Endometrial microvascular endothelial cells (primary cell): ENCODE results near the gene CTLA4. TPM values are rescaled to one million over a fixed set of nuclear protein-coding genes. Genes with fewer than 3 reads are reported as not detected.
"Not testable (repeated sequence)": the region's sequence is repeated elsewhere in the genome, so short reads cannot be mapped to it uniquely, and the experiment has no call there.

Experiments
- in situ Hi-C: cut with HindIII; loops from 2 replicates; pipeline ENCODE4 v1.10.0; 2017; ENCODE audit warnings: low sequenced_read_pairs, low pct_unique_long_range_greater_than_20kb; ENCODE audit errors: inconsistent ontology term
- total RNA-seq: library from RNA; depleted of rRNA; stranded (reverse); fragments of >200 nt; gene quantifications from one replicate; pipeline ENCODE4 v1.2.3, GENCODE V29; 2015; ENCODE audit errors: inconsistent ontology term

Gene CTLA4
- total RNA-seq, 1 donor from 2014 or later, result not detected

GRCh38 chr2:203853271-203853670, 14.3 kb upstream of the CTLA4 start:
- in situ Hi-C loops, result no loop called here

DNA sequence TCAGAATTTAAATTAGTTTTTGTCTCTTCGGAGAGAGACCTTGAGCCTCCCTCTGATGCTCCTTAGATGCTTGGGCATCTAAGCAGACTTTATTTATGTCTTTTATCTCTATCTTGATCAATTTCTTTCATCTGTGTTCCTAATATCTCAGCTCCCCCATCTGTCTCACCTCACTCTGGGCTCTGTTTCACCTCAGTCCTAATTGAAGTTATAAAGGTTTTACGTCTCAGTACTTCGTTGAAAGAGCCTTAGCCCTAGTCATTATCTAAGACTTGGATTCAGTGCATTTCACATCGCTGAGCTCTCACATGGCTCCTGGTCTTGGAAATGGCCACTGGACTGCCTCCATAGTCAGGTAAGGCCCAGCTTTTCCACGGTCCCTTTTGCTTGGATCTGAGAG, 13.8 kb upstream of the CTLA4 start:
- in situ Hi-C loops, result no loop called here

- in situ Hi-C loops, result no loop called here
Observed at GRCh38 chr2:203855274-203855673, 12.3 kb upstream of the CTLA4 start.

DNA sequence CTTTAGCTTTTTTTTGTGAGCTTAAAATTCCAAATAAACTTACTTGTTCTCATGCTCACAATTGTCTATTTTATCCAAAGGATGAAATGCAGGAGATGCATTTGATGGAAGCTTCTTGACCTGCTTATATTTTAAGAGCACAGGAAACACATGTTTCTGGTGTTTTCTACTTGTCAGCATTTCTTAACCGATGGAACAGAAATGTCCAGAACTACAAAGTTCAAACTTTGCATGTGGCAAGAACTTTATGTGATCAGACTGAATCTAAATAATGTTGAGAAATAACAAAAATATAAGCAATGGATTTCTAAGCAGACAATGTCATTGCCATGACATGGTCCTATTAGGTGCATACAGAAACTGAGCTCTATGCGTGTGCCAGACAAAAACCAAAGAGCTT, 9.9 kb upstream of the CTLA4 start:
- in situ Hi-C loops, result no loop called here

- in situ Hi-C loops, result no loop called here
Observed at GRCh38 chr2:203858176-203858575, 9.4 kb upstream of the CTLA4 start.

DNA sequence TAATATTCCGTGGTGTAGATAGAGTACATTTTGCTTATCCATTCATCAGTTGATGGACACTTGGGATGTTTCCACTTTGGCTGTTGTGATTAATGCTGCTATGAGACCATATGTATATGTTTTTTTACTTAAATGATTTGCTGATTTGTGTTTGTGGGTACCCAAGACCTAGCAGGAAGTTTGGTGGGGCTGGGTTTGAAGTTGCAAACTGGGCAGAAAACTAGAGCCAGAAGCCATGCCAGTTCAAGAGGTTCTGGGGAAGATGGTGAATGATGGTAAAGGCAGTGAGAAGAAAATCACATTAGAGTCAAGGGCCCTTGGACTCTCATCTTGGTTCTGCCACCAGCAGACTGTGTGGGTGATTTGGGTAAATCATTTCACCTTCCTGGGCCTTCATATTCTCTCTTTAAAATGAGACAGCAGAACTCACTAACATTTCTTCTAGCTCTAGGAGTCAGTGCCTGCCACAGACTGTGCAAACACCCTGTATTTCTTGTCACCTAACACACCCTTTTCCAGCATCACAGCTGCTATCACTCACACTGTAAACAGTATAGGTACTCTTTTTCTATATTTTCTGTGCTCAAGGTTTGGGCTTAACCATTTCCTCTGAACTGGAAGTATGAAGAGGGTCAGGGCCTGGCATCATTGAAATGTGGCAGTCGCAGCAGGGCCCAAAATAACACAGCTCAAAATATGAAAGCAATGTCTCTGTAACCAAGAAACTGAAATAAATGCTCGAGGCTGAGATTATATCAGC, 8.4 kb upstream of the CTLA4 start:
- in situ Hi-C loops, result no loop called here

GRCh38 chr2:203861197-203861596, 6.4 kb upstream of the CTLA4 start:
- in situ Hi-C loops, result no loop called here

- in situ Hi-C loops, result no loop called here
Observed at GRCh38 chr2:203861607-203862006, 6.0 kb upstream of the CTLA4 start.

DNA sequence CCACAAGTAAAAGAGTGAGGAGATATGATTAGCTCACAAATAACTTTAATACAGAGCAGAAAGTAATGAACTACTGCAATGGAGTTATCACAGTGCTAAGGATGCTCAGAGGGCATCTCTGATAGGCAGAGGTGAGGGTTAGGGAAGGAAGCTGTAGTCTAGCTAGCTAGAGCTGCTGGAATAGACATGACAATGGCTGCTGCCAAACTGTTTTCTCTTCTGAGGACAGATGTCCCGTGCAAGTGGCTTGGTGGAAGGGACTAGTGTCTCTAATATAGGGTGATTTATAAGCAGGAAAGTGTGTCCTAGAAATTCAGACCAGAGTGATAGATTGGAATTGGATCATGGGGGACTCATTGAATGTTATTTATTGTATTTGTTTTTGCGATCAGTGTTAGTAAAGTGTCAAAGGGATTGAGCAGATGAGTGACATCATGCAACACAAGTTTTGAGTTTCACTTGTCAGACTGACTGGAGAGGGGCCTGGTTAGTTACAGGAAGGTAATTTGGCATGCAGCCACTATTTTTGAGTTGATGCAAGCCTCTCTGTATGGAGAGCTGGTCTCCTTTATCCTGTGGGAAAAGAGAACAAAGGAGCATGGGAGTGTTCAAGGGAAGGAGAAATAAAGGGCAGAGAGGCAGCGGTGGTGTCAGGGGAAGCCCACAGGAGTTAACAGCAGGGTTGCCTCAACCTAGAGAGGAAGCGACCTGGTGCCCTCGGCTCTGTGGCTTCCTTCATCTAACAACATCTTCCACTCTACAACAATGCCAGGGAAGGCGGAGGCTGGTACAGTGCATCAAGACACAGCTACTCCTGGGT, 1.9 kb downstream of the CTLA4 start:
- in situ Hi-C loops, result no loop called here

DNA sequence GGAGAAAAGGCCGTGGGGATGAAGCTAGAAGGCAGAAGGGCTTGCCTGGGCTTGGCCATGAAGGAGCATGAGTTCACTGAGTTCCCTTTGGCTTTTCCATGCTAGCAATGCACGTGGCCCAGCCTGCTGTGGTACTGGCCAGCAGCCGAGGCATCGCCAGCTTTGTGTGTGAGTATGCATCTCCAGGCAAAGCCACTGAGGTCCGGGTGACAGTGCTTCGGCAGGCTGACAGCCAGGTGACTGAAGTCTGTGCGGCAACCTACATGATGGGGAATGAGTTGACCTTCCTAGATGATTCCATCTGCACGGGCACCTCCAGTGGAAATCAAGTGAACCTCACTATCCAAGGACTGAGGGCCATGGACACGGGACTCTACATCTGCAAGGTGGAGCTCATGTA, 2.9 kb downstream of the CTLA4 start:
- in situ Hi-C loops, result no loop called here

DNA sequence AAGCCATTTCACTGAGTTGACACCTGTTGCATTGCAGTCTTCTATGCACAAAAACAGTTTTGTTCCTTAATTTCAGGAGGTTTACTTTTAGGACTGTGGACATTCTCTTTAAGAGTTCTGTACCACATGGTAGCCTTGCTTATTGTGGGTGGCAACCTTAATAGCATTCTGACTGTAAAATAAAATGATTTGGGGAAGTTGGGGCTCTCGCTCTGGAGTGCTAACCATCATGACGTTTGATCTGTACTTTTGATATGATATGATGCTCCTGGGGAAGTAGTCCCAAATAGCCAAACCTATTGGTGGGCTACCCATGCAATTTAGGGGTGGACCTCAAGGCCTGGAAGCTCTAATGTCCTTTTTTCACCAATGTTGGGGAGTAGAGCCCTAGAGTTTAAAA, 3.4 kb downstream of the CTLA4 start:
- in situ Hi-C loops, result no loop called here

DNA sequence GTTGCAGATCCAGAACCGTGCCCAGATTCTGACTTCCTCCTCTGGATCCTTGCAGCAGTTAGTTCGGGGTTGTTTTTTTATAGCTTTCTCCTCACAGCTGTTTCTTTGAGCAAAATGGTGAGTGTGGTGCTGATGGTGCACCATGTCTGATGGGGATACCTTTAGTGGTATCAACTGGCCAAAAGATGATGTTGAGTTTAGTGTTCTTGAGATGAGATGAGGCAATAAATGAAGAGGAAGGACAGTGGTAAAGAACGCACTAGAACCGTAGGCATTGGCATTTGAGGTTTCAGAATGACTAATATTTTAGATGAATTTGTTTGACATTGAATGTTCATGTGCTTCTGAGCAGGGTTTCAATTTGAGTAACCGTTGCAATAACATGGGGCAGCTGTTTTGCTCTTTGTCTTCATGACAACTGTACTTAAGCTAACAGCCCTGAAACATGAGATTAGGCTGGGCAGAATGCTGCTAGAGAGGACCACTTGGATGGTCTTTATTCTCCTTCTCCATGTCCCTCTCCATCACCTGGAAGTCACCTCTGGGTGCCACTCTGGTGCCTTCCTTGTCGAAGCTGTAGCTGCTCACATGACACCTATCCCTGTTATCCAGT, 3.9 kb downstream of the CTLA4 start:
- in situ Hi-C loops, result no loop called here

DNA sequence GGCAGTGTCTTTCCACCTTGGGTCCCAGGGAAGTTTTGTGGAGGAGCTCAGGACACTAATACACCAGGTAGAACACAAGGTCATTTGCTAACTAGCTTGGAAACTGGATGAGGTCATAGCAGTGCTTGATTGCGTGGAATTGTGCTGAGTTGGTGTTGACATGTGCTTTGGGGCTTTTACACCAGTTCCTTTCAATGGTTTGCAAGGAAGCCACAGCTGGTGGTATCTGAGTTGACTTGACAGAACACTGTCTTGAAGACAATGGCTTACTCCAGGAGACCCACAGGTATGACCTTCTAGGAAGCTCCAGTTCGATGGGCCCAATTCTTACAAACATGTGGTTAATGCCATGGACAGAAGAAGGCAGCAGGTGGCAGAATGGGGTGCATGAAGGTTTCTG, 5.9 kb downstream of the CTLA4 start:
- in situ Hi-C loops, result no loop called here

DNA sequence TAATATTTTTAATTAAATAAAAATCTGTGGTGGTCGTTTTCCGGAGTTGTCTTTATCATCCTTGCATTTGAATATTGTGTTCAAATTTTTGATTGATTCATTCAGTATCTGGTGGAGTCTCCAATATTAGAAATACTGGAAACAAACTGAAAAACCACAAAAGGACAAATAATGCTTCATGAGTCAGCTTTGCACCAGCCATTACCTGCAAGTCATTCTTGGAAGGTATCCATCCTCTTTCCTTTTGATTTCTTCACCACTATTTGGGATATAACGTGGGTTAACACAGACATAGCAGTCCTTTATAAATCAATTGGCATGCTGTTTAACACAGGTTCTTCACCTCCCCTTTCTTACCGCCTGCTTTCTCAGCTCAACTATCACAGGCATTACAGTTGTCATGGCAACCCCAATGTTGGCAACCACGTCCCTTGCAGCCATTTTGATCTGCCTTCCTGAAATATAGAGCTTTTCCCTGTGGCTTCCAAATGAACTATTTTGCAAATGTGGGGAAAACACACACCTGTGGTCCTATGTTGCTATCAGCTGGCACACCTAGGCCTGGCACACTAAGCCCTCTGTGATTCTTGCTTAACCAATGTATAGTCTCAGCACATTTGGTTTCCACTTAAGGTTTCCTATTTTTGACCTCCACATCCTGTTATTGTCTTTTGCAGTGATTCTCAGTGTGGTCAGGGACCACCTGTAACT, 6.5 kb downstream of the CTLA4 start:
- in situ Hi-C loops, result no loop called here

DNA sequence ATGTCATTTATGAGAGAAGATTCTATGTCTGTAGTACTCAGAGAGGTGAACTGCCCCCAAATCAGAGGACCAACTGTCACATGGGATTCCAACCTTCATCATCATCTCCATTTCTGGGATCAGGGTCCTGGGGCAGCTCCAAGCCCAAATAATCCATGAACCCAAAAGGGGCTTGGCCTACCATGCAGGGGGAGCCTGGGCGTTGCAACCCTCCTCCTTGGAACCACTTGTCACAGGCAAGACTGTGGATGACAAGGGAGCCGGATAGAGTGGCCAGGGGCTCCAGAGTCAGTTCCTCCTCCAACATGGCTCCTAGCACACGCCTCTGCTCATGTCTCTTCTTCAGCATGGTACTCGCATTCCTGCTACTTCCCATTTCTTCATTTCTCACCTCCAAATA, 7.9 kb downstream of the CTLA4 start:
- in situ Hi-C loops, result no loop called here

DNA sequence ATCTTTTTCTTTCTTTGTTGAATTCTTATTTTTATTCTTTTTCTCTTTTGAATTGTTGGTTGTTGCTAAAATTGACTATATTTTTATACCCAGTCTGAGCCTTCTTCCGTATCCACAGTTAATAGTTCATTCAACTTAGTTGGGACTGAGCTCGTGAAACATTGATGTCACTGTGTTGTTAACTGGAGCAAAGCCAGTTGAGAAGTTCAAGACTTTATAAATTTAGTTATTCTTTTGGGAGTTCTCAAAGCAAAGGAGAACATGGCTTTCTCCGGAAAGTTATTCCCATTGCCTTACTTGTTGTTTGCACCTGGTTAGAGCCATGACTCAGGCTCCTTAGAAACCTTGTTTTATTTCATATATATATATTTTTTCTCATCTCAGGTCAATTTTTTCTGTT, 8.8 kb downstream of the CTLA4 start:
- in situ Hi-C loops, result no loop called here

DNA sequence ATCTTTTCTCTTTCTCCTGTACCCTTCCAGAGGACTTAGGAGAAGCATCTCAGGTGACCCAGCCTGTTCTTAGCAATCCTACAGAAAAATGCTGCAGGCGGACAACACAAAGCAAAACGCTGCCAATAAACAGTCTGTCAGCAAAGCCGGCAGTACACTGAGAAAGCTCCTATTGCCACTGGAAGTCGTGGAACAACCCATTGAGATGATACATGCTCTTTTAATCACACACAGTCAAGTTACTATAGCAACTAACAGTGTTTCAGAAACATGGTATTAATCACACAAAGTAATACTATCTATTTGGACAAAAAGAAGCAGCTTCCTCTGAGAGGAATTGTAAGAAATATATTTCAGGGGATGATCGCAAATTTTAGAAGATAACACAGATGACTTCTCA, 10.5 kb downstream of the CTLA4 start:
- in situ Hi-C loops, result no loop called here

GRCh38 chr2:203880557-203881125, 13.1 kb downstream of the CTLA4 start:
- in situ Hi-C loops, result no loop called here

GRCh38 chr2:203881185-203881584, 13.6 kb downstream of the CTLA4 start:
- in situ Hi-C loops, result not testable (repeated sequence)
